IPS DF 19.7 (cell line): ENCODE measurements around the gene CCDC92.
"Not testable (repeated sequence)": the region's sequence is repeated elsewhere in the genome, so short reads cannot be mapped to it uniquely, and the experiment has no call there.

Source experiments
- DNase-seq: peaks from one replicate; pipeline ENCODE4 v3.0.0-alpha.2; 2013; ENCODE audit warnings: low read depth, low spot score

The CCDC92 gene

GRCh38 chr12:123936956-123937706, 35.5 kb downstream of the CCDC92 start:
- no peak for DNase-seq

GRCh38 chr12:123936471-123936870, 36.2 kb downstream of the CCDC92 start:
- no peak for DNase-seq

DNA sequence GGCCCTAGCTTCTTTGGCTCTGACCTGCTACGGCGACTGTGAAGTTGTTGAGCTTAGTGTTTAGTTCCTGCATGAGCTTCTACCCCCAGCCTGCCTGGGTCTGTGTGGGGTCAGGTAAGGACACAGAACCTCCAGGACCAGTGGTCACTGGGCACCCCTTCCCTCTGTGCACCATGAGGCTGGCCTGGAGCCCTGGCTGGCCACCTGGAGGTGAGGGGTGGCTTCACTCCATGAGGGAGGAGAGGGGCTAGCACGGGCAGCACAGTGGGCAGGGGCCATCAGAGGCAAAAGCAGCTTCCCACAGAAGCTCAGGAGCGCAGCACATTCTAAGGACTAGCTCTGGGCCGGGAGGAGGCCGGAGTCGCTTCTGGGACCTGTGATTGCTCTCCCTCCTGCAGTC, 36.7 kb downstream of the CCDC92 start:
- no peak for DNase-seq

DNA sequence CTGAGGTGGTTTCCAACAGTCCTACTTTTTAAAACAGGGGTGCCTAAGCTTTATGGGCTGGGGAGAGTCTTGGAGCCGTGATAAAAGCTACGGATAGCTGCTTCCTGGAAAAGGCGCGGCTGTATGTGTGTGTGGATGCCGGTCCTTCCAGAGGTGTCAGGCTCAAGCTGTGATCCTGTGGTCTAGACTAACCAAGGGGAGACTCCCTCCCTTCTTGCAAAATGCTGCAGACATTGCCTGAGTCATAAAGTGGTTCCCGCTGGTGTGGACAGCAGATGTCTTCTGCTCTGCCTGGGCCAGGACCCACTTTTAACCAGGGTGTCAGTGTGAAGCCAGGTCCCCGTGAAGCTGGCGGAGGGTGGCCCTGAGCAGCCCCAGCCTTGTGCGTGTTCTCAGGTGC, 37.8 kb downstream of the CCDC92 start:
- no peak for DNase-seq

- no peak for DNase-seq
Measured at GRCh38 chr12:123934016-123934620, 38.5 kb downstream of the CCDC92 start.

DNA sequence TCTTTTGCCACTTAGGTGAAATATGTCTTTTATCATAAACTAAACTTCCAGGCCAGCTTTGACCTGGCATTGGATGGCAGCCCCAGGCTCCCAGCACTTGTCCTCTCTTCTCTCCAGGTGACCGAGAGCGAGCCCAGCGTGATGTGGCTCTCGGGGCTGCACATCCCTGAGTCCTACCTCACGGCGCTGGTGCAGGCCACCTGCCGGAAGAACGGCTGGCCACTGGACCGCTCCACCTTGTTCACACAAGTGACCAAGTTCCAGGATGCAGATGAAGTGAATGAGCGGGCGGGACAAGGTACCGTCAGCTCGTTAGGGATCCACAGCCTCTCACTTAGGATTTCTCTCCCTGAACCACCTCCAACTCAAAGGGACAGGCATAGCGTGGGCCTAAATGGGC, 39.4 kb downstream of the CCDC92 start:
- DNase-seq: no peak

DNA sequence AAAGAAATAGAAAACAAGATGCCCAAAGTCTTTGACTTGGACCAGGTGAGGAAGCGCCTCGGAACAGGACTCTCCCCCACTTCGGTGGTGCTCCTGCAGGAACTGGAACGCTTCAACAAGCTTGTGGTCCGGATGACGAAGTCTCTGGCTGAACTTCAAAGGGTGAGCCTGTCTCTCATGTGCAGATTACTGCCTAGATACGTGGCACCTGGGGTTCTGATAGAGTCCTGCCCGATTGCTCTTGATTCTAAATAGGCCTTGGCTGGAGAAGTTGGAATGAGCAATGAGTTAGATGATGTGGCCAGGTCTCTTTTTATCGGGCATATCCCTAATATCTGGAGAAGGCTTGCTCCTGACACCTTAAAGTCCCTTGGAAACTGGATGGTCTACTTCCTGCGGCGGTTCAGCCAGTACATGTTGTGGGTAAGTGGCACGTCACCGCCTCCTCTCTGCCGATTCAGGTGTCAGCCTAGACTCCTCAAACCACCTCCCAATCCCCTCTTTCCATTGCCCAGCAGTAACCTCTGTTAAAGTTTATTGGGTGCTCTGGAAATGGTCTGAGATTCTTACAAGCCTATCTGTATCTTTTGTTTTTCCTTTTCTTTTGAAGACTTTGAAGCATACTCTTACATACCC, 40.8 kb downstream of the CCDC92 start:
- DNase-seq: no peak

DNA sequence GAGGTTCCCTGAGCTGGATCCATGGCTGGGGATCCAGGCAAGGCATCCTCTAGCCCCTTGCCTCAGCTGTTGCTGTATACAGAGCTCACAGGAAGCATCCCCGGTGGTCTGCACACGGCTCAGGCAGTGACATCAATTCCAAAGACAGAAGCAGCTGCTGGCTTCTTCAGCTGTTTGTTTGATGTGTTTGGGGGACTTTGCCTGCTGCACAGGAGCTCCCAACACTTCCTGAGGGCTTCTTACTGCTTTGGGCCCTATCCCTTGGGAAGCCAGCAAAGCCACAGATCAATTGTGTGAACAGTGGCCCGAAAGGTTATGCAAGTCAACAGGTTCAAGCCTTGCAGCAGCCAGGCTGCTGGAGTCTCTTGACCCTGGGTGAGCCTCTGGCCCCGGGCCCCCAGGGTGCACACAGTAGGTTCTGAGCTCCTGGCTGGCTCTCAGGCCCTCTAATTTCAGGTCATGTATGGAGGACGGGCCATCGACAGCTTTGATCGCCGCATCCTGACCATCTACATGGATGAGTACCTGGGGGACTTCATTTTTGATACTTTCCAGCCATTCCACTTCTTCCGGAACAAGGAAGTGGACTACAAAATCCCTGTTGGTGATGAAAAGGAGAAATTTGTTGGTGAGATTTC, 42.6 kb downstream of the CCDC92 start:
- DNase-seq: no peak

- DNase-seq: no peak
Measured at GRCh38 chr12:123928897-123929296, 43.7 kb downstream of the CCDC92 start.

- DNase-seq: no peak
Measured at GRCh38 chr12:123928274-123928865, 44.3 kb downstream of the CCDC92 start.

DNA sequence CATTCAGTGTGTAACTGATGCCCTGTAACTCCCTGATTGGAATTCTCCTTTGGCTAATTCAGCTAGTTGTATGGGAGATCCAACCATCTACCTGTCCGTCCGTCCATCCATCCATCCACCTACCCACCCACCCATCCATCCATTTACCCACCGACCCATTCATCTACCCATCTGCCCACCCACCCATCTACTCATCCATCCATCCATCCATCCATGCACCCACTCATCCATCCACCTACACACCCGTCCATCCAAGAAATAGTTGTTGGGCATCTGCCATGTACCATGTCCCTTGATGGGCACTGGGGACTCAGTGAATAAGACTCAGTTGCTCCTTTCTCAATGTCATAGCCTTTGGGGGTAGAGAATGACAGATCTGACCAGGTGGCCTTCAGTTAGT, 48.1 kb downstream of the CCDC92 start:
- DNase-seq: no peak

GRCh38 chr12:123923927-123924326, 48.7 kb downstream of the CCDC92 start:
- no peak for DNase-seq

GRCh38 chr12:123923038-123923437, 49.6 kb downstream of the CCDC92 start:
- no peak for DNase-seq

- no peak for DNase-seq
Measured at GRCh38 chr12:123919980-123920360, 52.7 kb downstream of the CCDC92 start.

- DNase-seq: no peak
Measured at GRCh38 chr12:123917337-123917850, 55.2 kb downstream of the CCDC92 start.

- no peak for DNase-seq
Measured at GRCh38 chr12:123916729-123917128, 55.9 kb downstream of the CCDC92 start.

DNA sequence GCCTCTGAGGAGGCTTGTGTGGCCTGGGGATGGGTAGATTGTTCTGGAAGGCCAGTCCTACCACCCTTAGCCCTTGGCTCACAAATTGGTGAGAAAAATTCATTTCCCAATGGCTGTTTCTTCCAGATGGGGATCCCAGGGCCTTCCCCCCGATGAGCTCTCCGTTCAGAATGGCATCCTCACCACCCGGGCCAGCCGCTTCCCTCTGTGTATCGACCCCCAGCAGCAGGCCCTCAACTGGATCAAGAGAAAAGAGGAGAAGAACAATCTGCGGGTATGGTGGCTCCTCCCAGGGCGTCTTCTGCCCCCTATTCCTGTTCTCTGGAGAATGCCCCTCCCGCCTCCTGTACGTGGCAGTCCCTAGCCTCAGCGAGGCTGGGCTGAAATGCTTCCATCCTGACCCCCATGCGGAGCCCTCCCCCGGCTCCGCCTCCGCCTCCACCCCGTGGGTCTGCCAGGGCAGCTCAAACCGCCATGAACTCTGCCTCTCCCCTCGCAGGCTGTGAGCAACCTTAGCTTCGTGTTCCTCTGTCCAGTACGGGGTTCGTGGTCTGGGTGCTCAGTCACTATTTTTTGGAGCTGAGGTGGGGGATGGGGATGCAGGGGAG, 57.8 kb downstream of the CCDC92 start:
- no peak for DNase-seq

DNA sequence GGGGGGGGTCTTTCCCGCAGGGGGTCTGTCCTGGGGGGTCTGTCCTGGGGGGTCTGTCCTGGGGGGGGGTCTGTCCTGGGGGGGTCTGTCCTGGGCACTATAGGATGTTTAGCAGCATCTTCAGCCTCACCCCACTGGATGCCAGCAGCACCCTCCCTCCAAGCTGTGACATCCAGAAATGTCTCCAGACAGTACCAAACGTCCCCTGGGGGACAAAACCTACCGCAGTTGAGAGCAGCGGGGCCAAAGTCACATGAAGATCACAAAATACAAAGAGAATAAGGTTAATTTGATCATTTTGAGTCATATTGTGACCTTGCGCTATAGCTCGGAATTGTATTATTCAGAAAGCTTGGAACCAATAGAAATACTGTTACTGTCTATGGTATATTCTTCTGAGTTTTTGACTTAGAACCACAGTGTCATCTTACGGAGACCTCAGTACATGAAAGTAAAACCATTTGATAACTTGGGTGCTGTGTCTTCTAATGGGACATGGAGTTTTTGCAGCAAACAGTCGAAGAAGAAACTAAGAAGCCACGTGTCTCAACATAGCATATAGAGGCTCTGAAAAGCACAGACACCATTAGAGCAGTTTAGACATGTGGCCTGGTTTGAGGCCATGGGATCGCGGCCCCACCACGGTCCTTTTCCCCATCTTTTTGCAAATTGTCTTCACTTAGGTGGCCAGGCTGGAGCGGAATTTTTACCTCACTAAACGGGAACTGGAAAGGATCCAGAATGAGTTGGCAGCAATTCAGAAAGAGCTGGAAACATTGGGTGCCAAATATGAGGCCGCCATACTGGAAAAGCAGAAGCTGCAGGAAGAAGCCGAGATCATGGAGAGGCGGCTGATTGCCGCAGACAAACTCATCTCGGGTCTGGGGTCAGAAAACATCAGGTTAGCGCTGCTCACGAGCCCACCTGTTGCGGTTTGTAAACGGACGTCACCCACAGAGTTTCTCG, 59.9 kb downstream of the CCDC92 start:
- no peak for DNase-seq

GRCh38 chr12:123911672-123912409, 60.8 kb downstream of the CCDC92 start:
- DNase-seq: not testable (repeated sequence)

- no peak for DNase-seq
Measured at GRCh38 chr12:123910761-123911193, 61.9 kb downstream of the CCDC92 start.
